GM18868 (cell line): ENCODE results near the gene ZNF778.

Experiments
- ATAC-seq: cut with Tn5 transposase; IDR thresholded peaks from one replicate; pipeline ENCODE4 v1.9.1; 2021; ENCODE audit warnings: mild to moderate bottlenecking, moderate library complexity; ENCODE audit not compliant: unreplicated experiment

The ZNF778 gene

DNA sequence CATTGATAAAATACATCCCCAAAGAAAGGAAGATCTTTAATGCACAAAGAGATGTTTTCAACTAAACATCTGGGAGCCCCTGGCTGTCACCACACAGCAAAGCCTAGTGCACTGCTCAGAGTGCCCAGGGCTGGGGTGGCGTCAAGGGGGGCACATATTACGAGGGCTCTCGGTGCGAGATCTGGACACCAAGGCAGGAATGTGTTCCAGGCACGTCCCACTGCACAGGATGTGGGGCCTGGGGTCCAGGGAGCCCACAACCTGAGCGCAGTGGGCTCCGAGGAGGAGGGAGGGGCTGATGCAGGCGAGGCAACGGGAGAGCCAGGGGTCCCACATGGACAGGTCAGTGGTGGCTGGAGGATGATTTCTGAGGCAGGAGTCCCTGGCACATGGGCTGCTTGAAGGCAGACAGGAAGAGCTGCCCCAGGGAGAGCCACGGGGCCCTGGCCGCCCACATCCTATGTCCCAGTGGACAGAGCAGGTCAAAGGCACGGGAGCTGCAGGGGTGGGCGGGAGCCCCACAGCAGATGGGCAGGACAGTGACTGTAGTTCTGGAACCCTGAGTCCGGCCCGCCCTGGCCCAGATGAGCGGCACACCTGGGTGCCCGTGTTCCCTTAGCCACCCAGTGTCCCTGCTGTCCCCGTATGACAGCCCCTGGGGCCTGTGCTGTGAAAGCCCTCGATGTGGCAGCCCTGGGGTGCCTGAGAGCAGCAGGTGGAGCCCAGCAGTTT, 56.4 kb downstream of the ZNF778 start:
- no peak for ATAC-seq

GRCh38 chr16:89274561-89275283, 57.2 kb downstream of the ZNF778 start:
- no peak for ATAC-seq

- no peak for ATAC-seq
These were observed 57.7 kb downstream of the ZNF778 start for GRCh38 chr16:89275284-89275584.

- no peak for ATAC-seq
These were observed 58.6 kb downstream of the ZNF778 start for GRCh38 chr16:89275837-89276720.

DNA sequence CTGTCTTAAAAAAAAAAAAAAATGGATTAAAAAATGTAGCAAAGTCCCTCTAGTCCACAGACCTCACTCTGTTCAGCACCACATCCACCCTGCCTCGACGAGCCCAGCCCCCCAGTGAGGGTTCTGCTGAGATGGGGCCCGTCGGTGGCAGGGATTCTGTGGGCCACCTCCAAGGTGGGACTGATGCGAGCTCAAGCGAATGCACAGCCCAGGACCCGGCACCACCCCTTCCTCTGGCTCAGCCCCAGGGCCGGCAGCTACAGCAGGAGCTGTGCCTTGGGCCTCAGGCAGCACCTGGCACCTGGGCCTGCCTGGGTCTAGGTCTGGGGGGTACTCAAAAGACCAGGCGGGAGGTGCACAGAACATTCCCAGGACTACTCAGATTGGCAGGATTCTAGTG, 59.5 kb downstream of the ZNF778 start:
- no peak for ATAC-seq

GRCh38 chr16:89277641-89278341, 60.3 kb downstream of the ZNF778 start:
- no peak for ATAC-seq

GRCh38 chr16:89278441-89279240, 61.1 kb downstream of the ZNF778 start:
- ATAC-seq: no peak

- ATAC-seq: no peak
These were observed 62.4 kb downstream of the ZNF778 start for GRCh38 chr16:89279666-89280481.

- no peak for ATAC-seq
These were observed 63.2 kb downstream of the ZNF778 start for GRCh38 chr16:89280546-89281188.

DNA sequence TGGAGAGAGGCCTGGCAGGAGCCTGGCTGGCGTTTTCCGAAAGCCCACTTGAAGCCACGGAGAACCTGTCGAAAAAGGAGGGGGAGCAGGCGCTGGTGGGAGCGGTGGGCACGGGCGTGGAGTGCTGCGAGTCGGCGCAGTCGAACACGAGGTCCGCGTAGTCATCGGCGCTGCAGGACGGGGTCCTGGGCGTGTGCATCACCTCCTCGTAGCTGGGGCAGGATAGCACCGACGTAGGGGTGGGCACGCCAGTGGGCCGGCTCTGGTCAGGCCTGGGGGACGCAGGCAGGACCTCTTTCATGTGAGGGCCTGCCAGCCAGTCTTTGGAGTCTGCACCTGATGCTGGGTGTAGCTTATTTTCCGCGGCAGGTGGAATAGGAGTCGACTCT, 63.7 kb downstream of the ZNF778 start:
- no peak for ATAC-seq

DNA sequence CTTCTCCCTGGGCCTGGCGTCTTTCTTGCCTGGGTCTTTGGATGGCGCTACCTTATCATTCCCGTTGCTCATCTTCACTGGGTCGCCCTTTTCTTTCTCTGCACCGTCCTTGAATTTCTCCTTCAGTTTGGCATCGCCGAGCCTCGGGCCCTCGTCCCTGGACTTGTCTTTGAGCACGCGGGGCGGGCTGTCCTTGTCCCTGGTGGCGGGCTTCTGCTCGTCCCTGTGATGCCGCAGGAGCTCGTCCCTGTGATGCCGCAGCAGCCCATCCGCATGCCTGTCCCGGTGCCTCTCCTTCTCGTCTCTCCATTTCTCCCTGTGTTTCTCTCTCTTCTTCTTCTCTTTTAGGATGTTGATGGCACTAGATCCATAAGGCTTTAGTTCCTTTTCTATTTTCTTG, 64.3 kb downstream of the ZNF778 start:
- no peak for ATAC-seq

- ATAC-seq: no peak
These were observed 65.0 kb downstream of the ZNF778 start for GRCh38 chr16:89282523-89282922.

GRCh38 chr16:89283449-89283848, 65.9 kb downstream of the ZNF778 start:
- no peak for ATAC-seq

- ATAC-seq: no peak
These were observed 67.9 kb downstream of the ZNF778 start for GRCh38 chr16:89285381-89285780.

DNA sequence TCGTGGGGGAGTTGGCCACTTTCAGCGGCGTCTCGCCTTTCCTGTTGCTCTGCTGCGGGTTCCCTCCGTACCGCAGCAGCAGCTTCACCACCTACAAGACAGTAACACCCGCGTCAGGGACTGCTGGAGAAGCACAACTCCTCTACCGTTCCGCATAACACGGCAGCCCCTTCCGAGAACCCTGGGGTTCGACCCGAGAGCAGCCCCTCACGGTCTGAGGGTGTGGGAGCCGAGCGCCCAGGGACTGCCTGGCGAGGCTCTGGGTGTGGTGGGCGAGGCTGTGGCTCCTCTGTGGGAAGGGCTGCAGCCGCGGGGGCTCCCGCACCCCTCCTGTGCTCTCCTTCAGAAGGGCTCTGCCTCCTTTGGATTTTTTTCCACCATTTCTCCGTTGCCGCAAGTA, 68.6 kb downstream of the ZNF778 start:
- no peak for ATAC-seq
